ENCODE measurements around the gene ZCWPW1. TPM values are rescaled to one million over a fixed set of nuclear protein-coding genes. Genes with fewer than 3 reads are reported as not detected.

The ZCWPW1 gene
- total RNA-seq, 1 donor from 2014 or later: 5.0 TPM

- Mint-ChIP-seq H3K36me3 (ENCODE audit: unreplicated experiment) (peaks cover 2% of the 10 kb centered on the region), H3K9me3 (ENCODE audit: unreplicated experiment) (no peaks in the 10 kb centered on the region), H3K4me3 (ENCODE audit: unreplicated experiment) (no peak overlapping the region), H3K27ac (ENCODE audit: unreplicated experiment) (no peak overlapping the region), H3K4me1 (ENCODE audit: unreplicated experiment) (no peaks in the 10 kb centered on the region), H3K27me3 (ENCODE audit: unreplicated experiment) (peaks cover 12% of the 10 kb centered on the region)
- DNase-seq (ENCODE audit: extremely low spot score, unreplicated experiment): no peak
- no peak for TF ChIP-seq CTCF (IDR thresholded peaks at IDR 0.05)
These were observed 15.2 kb downstream of the ZCWPW1 start for GRCh38 chr7:100413346-100413745.

- Mint-ChIP-seq H3K4me3 (ENCODE audit: unreplicated experiment) (no peak overlapping the region), H3K4me1 (ENCODE audit: unreplicated experiment) (no peaks in the 10 kb centered on the region), H3K27ac (ENCODE audit: unreplicated experiment) (no peak overlapping the region), H3K36me3 (ENCODE audit: unreplicated experiment) (no peaks in the 10 kb centered on the region), H3K9me3 (ENCODE audit: unreplicated experiment) (no peaks in the 10 kb centered on the region), H3K27me3 (ENCODE audit: unreplicated experiment) (peaks cover 20% of the 10 kb centered on the region)
- no peak for TF ChIP-seq CTCF (IDR thresholded peaks at IDR 0.05)
- no peak for DNase-seq (ENCODE audit: extremely low spot score, unreplicated experiment)
These were observed 17.4 kb downstream of the ZCWPW1 start for GRCh38 chr7:100411101-100411500.

DNA sequence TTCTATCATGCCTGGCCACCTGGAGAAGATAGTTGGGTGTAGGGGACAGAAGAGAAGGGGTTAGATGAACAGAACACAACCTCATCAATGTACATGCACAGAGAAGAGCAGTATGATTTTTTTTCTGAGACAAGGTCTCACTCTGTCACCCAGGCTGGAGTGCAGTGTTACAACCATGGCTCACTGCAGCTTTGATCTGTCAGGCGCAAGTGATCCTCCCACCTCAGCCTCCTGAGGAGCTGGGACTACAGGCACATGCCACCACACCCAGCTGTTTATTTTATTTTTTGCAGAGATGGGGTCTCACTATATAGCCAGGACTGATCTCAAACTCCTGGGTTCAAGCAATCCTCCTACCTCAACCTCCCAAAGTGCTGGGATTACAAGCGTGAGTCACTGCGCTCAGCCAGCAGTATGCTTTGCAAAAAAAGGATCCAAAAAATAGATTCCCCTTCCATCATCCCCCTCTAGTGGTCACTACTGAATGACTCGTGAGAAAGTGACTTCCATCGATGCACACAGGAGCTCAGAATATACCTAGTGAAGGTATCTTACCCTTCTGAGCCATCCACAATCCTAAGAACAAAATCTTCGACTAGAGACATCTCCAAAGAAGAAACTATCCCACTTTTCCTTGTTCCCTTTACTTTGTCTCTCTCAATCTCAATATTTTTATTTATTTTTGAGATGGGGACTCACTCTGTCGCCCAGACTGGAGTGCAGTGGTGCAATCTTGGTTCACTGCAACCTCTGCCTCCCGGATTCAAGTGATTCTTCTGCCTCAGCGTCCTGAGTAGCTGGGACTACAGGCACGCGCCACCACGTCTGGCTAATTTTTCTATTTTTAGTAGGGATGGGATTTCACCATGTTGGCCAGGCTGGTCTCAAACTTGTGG lies 21.0 kb downstream of the ZCWPW1 start:
- peaks cover 3% of the 10 kb centered on the region for H3K36me3 Mint-ChIP-seq (ENCODE audit: unreplicated experiment)
- TF ChIP-seq CTCF (IDR thresholded peaks at IDR 0.05): peak; percentile 75
- no peak overlapping the region for H3K27ac Mint-ChIP-seq (ENCODE audit: unreplicated experiment)
- H3K27me3 Mint-ChIP-seq (ENCODE audit: unreplicated experiment): peaks cover 26% of the 10 kb centered on the region
- no peak overlapping the region for H3K4me3 Mint-ChIP-seq (ENCODE audit: unreplicated experiment)
- no peak for DNase-seq (ENCODE audit: extremely low spot score, unreplicated experiment)
- no peaks in the 10 kb centered on the region for H3K4me1 Mint-ChIP-seq (ENCODE audit: unreplicated experiment)
- no peaks in the 10 kb centered on the region for H3K9me3 Mint-ChIP-seq (ENCODE audit: unreplicated experiment)

DNA sequence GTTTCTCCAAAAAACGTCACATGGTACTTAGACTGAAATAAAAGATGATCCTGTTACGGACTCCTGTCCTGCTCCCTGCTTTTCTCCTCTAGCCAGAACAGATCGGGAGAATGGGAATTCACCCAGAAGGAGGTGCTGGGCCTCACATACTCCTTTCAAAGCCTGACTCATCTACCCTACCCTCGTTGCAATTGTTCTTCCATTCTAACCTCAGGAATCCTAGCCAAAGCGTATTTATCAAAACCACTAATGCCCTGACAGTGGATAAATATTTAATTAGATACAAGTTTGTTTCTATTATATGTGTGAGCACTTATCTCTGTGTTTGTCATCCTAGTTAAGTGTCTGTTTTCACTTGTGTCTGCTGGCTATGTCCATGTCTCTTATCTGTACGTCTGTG lies 21.7 kb downstream of the ZCWPW1 start:
- H3K9me3 Mint-ChIP-seq (ENCODE audit: unreplicated experiment): no peaks in the 10 kb centered on the region
- H3K4me1 Mint-ChIP-seq (ENCODE audit: unreplicated experiment): no peaks in the 10 kb centered on the region
- no peak overlapping the region for H3K27ac Mint-ChIP-seq (ENCODE audit: unreplicated experiment)
- peaks cover 22% of the 10 kb centered on the region for H3K27me3 Mint-ChIP-seq (ENCODE audit: unreplicated experiment)
- TF ChIP-seq CTCF (IDR thresholded peaks at IDR 0.05): no peak
- H3K36me3 Mint-ChIP-seq (ENCODE audit: unreplicated experiment): peaks cover 3% of the 10 kb centered on the region
- no peak for DNase-seq (ENCODE audit: extremely low spot score, unreplicated experiment)
- H3K4me3 Mint-ChIP-seq (ENCODE audit: unreplicated experiment): no peak overlapping the region

GRCh38 chr7:100402241-100402640 lies 26.3 kb downstream of the ZCWPW1 start:
- H3K27me3 Mint-ChIP-seq (ENCODE audit: unreplicated experiment): peaks cover 44% of the 10 kb centered on the region
- H3K27ac Mint-ChIP-seq (ENCODE audit: unreplicated experiment): no peak overlapping the region
- H3K9me3 Mint-ChIP-seq (ENCODE audit: unreplicated experiment): no peaks in the 10 kb centered on the region
- no peaks in the 10 kb centered on the region for H3K4me1 Mint-ChIP-seq (ENCODE audit: unreplicated experiment)
- no peak overlapping the region for H3K4me3 Mint-ChIP-seq (ENCODE audit: unreplicated experiment)
- TF ChIP-seq CTCF (IDR thresholded peaks at IDR 0.05): no peak
- peaks cover 6% of the 10 kb centered on the region for H3K36me3 Mint-ChIP-seq (ENCODE audit: unreplicated experiment)
- DNase-seq (ENCODE audit: extremely low spot score, unreplicated experiment): no peak
